Measurements from ENCODE around the gene SLC2A11.
"Not testable (repeated sequence)": the region's sequence is repeated elsewhere in the genome, so short reads cannot be mapped to it uniquely, and the experiment has no call there.

The SLC2A11 gene

DNA sequence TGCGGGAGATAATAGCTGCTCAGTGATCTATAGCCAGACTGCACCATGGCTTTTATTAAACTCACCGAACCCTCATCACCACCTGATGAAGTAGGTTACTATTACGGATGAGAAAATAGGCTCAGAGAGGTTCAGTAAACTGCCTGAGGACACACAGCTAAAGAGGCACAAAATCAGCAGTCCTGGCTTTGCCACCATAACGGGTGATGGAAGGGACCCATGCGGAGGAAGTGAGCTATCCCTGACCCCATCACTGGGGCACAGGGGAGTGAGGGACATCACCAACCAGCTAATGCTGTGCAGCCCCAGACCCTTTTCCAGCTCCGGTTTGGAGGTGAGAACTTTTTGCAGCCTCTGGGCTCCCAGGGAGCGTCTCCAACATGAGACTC lies 11.6 kb upstream of the SLC2A11 start:
- in situ Hi-C loops (cut with MboI; ENCODE audit: low sequenced_read_pairs), result loop anchor here (10.0 kb wide), 1 partner anchor 301 kb away; no protein-coding TSS in a partner anchor

DNA sequence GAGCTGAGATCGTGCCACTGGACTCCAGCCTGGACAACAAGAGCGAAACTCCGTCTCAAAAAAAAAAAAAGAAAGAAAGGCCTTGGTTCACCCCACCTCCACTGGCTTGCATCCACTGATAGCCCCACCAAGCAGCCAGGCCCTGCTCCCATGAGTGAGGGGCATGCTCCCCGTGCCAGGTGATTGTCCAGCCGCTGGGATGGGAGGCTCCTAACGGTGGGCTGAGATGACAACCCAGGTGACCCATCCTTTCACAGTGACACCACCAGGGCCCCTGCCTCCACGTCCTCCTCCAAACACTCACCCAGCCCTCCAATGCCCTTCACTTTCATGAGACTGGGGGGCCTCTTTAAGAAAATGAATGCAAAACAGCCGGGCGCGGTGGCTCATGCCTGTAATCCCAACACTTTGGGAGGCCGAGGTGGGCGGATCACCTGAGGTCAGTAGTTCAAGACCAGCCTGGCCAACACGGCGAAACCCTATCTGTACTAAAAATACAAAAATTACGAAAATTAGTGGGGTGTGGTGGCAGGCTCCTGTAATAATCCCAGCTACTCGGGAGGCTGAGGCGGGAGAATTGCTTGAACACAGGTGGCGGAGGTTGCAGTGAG lies 10.3 kb upstream of the SLC2A11 start:
- in situ Hi-C loops (cut with MboI; ENCODE audit: low sequenced_read_pairs), result loop anchor here (10.0 kb wide), 1 partner anchor 303 kb away; no protein-coding TSS in a partner anchor

DNA sequence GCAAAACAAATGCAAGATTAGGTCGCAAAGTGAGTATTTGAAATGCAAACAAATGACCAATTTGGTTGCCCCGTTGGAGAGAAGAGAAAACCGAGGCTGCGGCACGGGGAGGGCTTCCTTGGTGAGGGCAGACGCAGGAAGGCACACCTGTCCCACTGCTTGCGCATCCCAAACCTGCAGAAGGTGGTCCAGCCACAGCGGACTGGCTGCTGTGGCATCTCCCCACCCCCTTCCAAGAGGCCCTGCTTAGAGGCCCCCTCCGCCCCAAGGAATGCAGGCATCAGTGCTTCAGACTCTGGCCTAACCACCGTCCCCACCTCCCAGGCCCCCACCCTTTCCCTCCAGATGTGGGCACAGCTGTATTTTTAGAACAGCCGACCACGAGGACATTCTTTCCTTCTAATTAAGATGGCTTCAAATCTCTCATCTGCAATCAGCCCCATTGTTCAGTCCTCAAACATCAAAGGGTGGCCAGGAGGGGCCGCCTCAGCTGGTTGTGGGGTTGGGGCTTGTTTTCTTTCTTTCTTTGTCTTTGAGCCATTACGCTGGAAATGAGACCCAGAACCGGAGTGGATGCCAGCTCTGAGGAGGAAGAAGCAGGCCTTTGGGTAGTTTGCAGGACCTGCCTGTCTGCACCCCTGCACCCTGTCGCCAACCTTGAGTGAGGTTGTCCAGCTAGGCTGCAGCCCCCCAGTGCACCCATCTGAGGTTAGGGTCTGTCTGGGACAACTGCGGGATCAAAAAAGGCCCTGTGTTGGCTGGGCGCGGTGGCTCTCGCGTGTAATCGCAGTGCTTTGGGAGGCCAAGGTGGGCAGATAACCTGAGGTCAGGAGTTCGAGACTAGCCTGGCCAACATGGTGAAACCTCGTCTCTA lies 9.4 kb upstream of the SLC2A11 start:
- in situ Hi-C loops (cut with MboI; ENCODE audit: low sequenced_read_pairs), result loop anchor here (10.0 kb wide), 1 partner anchor 303 kb away; no protein-coding TSS in a partner anchor

DNA sequence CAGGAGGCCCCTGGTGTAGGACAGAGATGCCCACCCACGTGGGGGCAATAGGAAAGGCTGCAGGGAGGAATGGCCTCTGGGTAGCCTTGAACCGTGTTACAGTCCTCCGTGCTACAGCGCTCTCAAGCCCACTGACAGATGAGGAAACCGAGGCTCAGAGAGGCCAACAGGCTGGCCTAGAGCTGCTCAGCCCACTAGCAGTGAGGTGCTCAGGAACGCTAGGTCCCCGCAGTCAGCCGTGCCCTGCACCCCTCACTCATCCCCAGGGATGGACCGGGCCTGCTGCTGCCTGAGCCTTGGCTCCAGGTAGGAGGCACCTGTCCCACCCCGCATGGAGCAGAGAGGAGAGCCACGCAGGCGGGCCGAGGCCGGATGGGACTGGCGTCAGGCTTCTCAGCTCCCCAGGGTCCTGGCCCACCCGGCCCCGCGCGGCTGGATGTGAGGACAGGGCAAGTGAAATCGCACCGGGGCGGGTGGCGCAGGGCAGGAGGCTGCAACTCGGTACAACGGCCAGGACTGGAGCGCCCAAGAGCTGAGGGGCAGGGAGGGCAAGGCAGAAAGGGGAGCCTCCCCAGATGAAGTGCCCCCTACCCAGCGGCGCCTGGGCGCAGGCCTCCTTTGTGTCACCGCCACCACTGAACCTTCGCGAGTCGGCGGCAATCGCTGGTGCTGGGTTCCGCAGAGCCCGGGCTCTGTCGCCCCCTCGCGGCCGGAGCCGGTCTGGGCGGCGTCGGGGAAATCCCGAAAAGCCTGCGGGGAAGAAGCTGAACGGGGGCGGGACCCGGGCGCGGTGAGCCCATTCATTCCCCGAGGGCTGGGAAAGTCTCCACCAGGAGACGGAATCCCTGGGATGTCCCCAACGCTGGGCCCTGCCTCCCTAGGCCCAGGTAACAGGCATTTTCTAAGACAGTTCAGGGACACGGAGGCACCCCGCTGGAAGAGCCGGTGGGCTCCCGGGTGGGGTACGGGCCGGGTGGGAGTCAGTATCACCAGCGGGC lies 8.4 kb upstream of the SLC2A11 start:
- in situ Hi-C loops (cut with MboI; ENCODE audit: low sequenced_read_pairs), result loop anchor here (10.0 kb wide), 1 partner anchor 305 kb away; no protein-coding TSS in a partner anchor

DNA sequence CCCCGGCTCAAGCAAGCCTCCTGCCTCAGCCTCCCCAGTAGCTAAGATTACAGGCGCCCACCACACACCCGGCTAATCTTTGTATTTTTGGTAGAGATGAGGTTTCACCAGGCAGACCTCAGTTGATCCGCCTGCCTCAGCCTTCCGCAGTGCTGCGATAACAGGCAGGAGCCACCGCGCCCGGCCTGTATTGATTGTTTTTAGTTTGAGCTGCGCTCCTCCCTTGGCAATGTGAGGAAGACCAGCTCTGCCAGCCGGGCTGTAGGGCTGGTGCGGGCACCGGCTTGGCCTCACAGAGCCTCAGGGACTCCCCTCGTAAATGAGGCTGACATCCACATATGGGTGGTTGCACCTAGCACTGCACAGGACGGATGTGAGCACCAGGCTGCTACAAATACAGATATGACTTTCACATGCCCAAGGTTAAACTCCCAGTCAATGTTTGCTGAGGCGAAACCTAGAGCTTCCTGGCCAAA lies 7.5 kb upstream of the SLC2A11 start:
- in situ Hi-C loops (cut with MboI; ENCODE audit: low sequenced_read_pairs), result no loop called here

DNA sequence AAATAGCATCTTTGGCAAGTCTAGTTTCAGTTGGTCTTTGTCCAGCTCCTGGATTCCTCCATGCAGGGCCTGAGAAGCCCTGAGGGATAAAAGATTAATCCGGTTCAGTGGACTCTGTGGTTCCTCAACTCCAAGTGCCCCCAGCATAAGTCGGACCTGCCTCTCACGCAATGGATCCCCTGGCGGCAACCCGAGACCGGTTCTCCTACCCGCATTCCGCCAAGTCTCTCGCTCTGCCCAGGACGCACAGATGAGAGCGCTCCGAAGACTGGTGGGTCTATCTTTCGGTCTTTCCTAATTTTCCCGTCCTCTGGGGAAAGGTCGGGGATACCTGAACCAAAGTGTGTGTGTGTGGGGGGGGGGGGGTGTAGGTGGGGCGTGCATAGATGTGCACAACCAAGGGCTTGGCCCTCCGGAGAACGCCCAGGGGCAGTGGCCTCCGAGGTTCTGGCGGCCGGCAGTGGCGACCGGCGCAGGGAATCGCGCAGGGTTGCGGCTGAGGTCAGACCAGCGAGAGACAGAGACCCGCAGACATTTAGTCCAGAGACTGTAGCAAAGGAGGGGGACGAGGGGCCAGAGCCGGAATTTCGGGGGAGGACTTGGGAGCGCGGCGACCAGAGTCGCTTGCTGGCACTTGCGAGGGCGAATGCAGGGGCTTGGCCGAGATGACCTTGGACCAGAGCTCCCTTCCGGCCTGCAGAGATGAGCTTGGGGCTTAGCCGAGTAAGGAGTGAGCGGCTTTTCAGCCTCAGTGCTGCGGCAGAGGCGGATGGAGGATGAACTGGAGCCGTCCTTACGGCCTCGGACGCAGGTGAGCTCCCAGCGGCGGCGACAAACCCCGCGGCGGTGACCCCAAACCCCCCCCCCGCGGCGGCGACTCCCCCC lies 712 bp upstream of the SLC2A11 start:
- in situ Hi-C loops (cut with MboI; ENCODE audit: low sequenced_read_pairs), result no loop called here

DNA sequence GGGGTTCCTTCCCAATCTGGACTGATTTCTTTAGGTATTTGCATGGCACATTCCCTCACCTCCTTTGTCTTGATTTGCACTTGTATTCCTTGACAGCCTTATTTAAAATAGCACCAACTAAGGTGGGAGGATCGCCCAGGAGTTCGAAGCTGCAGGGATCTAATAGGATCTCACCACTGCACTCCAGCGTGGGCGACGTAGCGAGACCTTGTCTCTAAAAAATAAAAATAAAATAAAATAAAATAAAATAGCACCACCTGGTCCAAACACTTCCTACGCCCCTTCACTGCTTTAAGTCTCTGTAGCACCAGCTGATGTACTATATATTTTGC lies 775 bp downstream of the SLC2A11 start:
- in situ Hi-C loops (cut with MboI; ENCODE audit: low sequenced_read_pairs), result no loop called here

DNA sequence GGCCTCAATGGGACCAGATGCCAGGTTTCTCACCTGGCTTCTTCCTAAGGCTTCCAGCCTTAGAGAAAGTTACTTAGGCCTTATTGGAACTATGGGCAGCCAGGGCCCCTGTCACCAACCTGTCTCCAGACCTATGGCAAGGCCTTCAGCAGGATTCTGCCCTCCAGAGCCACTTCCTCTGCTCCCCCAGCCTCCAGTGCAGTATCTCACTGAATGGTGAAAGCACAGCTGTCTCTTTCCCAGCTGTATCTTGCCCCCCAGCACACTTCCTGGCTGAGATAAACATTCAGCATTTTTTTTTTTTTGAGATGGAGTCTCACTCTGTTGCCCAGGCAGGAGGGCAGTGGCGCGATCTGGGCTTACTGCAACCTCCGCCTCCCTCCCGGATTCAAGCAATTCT lies 1.5 kb downstream of the SLC2A11 start:
- in situ Hi-C loops (cut with MboI; ENCODE audit: low sequenced_read_pairs), result no loop called here

DNA sequence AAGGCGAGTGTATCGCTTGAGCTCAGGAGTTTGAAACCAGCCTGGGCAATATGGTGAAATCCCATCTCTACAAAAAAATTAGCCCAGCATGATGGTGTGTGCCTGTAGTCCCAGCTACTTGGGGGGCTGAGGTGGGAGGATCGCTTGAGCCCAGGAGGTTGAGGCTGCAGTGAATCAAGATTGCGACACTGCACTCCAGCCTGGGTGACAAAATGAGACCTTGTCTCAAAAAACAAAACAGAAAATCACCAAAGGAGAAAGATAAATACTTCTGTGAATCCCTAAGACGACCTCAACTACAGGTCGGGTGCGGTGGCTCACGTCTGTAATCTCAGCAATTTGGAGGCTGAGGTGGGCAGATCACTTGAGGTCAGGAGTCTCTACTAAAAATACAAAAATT lies 2.5 kb downstream of the SLC2A11 start:
- in situ Hi-C loops (cut with MboI; ENCODE audit: low sequenced_read_pairs), result not testable (repeated sequence)

DNA sequence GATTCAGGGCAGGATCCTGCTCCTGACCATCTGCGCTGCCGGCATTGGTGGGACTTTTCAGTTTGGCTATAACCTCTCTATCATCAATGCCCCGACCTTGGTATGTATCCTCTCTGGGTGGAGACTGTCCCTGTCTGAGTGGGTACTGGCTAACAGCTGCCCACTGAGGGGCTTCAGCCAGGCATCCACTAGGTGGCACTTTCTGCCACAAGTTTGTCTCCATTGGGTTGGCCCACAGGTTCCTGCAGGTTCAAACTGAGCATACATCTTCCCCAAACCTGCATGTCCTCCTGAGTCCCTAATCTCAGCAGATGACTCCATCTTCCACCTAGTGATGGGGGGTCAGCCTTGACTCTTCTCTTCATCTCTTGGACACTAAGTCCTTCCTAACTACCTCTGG lies 4.4 kb downstream of the SLC2A11 start:
- in situ Hi-C loops (cut with MboI; ENCODE audit: low sequenced_read_pairs), result no loop called here

DNA sequence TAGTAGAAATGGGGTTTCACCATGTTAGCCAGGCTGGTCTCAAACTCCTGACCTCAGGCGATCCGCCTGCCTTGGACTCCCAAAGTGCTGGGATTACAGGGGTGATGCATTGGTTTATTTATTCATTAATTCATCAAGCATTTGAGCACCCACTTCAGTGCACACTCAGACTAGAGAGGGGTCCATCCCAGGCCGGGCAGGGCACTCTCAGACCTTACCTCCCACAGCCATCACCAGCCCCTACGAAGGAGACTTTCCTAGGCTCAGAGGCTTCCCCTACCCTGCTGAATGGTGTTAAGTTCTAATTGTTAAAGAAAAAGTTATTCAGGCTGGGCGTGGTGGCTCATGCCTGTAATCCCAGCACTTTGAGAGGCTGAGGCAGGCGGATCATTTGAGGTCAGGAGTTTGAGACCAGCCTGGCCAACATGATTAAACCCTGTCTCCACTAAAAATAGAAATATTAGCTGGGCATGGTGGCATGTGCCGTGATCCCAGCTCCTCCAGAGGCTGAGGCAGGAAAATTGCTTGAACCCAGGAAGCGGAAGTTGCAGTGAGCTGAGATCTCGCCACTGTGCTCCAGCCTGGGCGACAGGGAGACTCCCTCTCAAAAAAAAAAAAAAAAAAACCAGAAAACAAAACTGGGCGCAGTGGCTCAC lies 7.0 kb downstream of the SLC2A11 start:
- in situ Hi-C loops (cut with MboI; ENCODE audit: low sequenced_read_pairs), result not testable (repeated sequence)

DNA sequence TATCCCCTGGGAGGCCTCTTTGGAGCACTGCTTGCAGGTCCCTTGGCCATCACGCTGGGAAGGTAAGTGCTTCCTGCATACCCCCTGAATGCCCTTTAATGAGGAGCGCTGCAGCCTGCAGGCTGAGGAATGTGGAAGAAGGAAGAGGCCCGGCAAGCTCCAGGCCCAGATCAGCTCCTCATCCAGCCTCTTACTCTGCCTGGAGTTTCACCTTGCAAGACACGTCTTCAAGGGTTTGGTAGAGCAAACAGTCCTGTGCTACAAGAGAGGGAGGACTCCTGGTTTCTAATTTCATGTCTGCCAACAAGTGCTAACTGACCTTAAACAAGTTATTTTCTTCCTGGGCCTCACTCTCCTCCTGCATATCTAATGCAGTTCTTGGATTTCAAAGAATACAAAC lies 10.9 kb downstream of the SLC2A11 start:
- in situ Hi-C loops (cut with MboI; ENCODE audit: low sequenced_read_pairs), result no loop called here

DNA sequence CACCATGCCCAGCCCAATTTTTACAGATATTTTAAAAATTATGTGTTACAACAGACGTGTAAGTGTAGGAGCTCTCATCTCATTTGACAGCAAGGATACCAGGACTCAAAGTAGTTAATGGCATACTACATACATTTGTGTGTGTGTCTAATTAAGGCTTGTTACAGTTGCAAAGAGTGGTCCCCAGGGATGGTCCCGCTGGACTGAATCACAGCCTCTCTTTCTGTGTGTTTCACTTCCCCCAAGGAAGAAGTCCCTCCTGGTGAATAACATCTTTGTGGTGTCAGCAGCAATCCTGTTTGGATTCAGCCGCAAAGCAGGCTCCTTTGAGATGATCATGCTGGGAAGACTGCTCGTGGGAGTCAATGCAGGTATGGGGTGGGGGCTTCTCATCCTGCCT lies 17.2 kb downstream of the SLC2A11 start:
- in situ Hi-C loops (cut with MboI; ENCODE audit: low sequenced_read_pairs), result no loop called here

DNA sequence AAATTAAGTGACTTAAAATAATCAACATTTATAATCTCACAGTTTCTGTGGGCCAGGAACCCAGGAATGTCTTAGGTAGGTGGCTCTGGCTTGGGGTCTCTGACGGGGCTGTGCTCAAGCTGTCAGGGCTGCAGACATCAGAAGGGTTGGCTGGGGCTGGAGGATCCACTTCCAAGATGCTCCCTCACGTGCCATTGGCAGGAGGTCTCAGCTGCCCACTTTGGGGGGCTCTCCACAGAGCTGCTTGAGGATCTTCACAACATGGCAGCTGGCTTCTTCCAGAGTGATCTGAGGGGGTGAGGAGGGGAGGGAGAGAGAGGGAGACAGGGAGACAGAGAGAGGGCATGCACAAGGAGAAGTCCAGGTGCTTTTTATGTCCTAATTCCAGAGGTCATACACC lies 18.1 kb downstream of the SLC2A11 start:
- in situ Hi-C loops (cut with MboI; ENCODE audit: low sequenced_read_pairs), result no loop called here

DNA sequence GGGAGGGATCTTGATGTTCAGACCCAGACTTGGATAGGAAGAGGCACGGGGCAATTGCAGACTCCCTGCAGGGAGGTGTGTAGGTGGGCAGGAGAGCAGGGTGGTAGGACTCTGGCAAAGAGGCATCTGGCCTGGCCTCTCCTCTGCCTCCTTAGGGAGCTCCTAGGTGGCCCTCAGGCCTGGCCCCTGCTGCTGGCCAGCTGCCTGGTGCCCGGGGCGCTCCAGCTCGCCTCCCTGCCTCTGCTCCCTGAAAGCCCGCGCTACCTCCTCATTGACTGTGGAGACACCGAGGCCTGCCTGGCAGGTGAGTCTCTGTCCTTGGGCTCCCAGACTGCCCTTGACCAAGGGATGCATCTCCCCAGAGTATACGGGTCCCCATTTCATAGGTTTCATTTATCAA lies 19.9 kb downstream of the SLC2A11 start:
- in situ Hi-C loops (cut with MboI; ENCODE audit: low sequenced_read_pairs), result no loop called here

DNA sequence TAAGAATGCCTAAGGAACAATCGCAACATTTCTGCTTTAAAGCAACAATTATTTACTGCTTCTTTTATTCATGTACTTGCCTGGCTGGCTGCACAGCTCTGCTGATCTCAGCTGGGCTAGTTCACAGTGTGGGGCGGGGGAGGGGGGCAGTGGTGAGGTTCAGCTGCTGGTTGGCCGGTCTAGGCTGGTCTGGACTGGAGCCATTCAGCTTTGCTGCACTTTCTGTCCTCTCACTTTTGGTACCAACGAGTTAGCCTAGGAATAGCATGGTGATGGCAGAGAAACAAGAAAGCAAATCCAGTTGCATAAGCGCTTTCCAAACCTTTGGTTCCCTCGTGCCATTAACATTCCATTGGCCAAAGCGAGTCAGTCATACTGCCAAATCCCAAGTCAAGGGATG lies 20.5 kb downstream of the SLC2A11 start:
- in situ Hi-C loops (cut with MboI; ENCODE audit: low sequenced_read_pairs), result no loop called here

DNA sequence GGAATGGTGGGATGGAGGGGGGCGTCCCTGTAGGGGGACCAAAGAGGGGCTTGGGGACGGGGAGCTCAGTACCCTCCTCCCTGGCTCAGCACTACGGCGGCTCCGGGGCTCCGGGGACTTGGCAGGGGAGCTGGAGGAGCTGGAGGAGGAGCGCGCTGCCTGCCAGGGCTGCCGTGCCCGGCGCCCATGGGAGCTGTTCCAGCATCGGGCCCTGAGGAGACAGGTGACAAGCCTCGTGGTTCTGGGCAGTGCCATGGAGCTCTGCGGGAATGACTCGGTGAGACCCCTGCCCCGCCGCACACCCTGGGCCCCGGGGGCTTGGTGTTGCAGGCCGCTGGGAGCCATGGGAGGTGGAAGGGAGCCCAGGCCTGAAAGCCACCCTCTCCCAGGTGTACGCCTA lies 24.7 kb downstream of the SLC2A11 start:
- in situ Hi-C loops (cut with MboI; ENCODE audit: low sequenced_read_pairs), result no loop called here

DNA sequence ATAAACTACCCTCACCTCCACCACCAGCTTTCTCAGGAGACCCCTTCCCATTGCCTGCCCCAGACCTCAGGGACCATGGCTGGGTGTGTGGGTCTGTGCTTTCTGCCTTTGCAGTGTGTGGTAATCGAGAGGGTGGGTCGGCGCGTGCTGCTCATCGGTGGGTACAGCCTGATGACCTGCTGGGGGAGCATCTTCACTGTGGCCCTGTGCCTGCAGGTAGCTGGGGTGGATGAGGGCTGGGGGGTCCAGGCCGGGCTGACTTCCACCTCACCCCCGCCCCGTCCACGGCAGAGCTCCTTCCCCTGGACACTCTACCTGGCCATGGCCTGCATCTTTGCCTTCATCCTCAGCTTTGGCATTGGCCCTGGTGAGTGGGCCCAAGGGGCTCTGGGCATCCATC lies 26.0 kb downstream of the SLC2A11 start:
- in situ Hi-C loops (cut with MboI; ENCODE audit: low sequenced_read_pairs), result no loop called here

DNA sequence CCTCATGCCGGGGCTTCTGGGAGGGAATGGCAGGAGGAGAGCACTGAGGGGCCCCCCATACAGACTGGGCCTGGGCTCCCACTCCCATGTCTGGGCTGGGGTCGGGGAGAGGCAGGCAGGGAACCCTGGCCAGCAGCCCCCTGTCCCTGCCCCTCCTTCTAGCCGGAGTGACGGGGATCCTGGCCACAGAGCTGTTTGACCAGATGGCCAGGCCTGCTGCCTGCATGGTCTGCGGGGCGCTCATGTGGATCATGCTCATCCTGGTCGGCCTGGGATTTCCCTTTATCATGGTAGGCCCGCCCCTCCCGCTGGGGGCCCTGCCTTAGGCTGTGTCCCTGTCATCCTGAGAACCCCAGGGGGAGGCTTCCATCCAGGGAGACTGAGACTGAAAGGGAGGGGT lies 26.5 kb downstream of the SLC2A11 start:
- in situ Hi-C loops (cut with MboI; ENCODE audit: low sequenced_read_pairs), result no loop called here
